Fibroblast of upper back skin (primary cell): Measurements from ENCODE around the gene SLC16A11.

Experiments
- DNase-seq: peaks from one replicate; pipeline ENCODE4 v3.0.0-alpha.2; 2013

SLC16A11 gene

DNA sequence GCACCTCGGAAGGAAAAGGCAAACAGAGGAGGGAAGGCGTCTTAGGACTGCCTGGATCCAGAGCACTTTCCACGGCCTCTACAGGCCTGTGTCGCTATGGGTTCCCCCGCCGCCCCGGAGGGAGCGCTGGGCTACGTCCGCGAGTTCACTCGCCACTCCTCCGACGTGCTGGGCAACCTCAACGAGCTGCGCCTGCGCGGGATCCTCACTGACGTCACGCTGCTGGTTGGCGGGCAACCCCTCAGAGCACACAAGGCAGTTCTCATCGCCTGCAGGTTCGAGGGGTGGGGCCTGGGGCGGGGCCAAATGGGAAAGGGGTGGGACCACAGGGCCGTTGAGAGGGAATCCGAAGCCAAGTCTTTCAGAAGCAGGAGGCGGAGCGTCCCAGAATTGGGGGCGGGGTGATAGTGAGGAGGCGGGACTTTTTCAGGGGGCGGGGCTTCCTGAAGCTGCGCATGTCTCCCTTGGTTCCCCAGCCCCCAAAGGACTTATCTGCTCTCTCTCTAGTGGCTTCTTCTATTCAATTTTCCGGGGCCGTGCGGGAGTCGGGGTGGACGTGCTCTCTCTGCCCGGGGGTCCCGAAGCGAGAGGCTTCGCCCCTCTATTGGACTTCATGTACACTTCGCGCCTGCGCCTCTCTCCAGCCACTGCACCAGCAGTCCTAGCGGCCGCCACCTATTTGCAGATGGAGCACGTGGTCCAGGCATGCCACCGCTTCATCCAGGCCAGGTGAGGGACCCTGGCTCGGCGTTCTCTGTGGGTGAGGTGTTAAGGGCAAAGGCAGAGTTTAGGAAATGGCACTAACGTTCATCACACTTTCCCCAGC lies 20.1 kb downstream of the SLC16A11 start:
- DNase-seq: peak; percentile 73

DNA sequence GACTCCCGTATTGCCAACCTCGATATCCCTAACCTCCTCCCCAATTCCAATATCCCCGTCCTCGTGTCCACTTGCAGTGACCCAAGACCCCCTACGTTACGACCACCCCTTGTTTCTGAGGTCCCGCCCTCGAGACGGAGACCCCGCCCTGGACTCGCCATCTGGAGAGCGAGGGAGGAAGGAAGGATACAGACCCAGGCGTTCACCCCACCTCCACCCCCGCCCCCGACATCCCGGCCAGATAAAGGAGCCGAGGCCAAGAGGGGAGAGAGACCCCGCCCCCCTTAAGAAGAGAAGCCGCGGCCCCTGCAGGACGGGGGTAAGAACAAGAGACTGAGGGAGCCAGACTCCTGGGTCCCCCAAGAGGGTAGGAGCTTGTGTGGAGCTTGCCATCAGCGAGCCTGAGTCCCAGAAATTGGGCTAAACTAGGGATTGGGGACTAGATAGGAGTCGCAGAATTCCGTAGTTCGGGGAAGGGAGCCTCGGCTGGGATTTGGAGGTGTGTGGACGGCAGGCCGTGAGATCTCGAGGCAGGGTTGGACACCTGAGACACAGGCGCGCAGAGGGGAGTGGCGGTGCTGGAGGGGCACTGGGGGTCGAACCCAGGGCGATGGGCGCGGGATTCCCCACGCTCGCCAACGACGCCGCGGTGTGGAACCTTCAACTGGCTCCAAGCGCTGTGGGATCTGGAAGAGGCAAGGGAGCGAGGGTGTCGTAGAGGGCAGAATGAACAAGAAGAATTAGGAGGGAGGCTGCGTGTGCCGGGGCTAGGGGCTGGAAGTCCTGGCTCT lies 20.9 kb downstream of the SLC16A11 start, which contains the start of gene BCL6B:
Gene BCL6B (plus strand): TSS at position 270 of the 791 bp plus-strand sequence. CDS start 622 bp downstream, outside the sequence.
- DNase-seq: no peak

GRCh38 chr17:7021993-7022778 lies 21.7 kb downstream of the SLC16A11 start:
- peak; percentile 63 for DNase-seq

GRCh38 chr17:7020894-7021664 lies 22.8 kb downstream of the SLC16A11 start:
- no peak for DNase-seq

- DNase-seq: peak; percentile 68
Observed at GRCh38 chr17:7019839-7020519, 23.9 kb downstream of the SLC16A11 start.

GRCh38 chr17:7019367-7019766 lies 24.5 kb downstream of the SLC16A11 start:
- no peak for DNase-seq

DNA sequence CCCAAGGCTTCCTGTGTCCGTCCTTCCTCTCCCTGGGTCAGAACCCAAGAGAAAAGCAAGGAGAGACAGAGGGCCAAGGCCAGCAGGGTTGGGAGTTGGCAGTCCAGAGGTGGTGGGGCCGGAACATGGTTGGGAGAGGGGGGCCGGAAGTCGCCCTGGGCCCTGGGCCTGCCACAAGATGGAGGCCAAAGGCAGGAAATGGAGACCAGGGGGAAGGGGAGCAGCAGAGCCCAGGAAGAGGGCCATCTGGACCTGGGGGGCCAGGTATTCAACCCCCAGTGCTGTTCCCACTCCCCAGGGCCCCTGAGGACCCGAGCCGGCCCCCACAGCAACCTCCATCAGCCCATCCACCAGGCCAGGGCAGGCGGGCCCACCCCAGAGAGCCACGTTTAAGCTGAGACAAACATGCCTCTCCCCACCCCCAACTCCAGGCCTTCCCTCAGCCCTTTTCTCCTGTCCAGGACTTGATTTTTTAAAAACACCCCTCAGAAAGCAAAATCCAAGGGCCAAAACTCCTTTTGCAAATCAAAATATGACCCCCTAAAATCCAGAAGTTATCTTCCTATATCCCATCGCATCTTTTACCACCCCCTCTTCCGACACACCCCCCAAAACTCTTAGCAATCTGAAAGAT lies 25.4 kb downstream of the SLC16A11 start:
- no peak for DNase-seq

GRCh38 chr17:7017827-7018200 lies 26.1 kb downstream of the SLC16A11 start:
- no peak for DNase-seq

GRCh38 chr17:7016886-7017826 lies 26.7 kb downstream of the SLC16A11 start:
- DNase-seq: no peak

DNA sequence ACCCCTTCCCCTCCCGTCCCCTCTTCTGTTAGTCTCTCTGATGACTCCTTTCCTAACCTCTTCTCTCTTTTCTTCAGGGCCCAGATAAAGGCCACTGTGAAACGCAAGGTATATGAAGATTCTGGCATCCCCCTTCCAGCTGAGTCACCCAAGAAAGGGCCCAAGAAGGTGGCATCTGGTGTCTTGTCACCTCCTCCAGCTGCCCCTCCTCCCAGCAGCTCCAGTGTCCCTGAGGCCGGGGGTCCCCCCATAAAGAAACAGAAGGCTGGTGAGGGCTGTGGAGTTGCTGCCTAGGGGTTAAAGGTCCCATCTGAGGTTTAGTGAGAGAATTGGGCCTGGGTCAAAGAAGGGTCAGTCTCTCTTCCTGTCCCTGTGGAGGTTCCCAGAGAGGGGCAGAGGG lies 27.5 kb downstream of the SLC16A11 start:
- no peak for DNase-seq

GRCh38 chr17:7014995-7015958 lies 28.6 kb downstream of the SLC16A11 start:
- peak; percentile 70 for DNase-seq

GRCh38 chr17:7014261-7014994 lies 29.5 kb downstream of the SLC16A11 start:
- peak; percentile 97 for DNase-seq

- no peak for DNase-seq
Observed at GRCh38 chr17:7011942-7012254, 32.0 kb downstream of the SLC16A11 start.

DNA sequence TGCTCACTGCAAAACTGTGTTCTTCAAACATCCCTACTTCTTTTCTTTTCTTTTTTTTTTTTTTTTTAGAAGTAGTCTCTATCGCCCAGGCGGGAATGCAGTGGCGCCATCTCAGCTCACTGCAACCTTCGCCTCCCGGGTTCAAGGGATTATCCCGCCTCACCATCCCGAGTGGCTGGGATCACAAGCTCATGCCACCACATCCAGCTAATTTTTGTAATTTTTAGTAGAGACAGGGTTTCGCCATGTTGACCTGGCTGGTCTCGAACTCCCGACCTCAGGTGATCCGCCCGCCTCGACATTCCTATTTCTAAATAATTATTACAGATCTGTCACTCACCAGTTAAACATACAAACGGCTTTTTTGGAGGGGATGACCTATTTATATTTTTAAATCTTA lies 32.5 kb downstream of the SLC16A11 start:
- DNase-seq: no peak

DNA sequence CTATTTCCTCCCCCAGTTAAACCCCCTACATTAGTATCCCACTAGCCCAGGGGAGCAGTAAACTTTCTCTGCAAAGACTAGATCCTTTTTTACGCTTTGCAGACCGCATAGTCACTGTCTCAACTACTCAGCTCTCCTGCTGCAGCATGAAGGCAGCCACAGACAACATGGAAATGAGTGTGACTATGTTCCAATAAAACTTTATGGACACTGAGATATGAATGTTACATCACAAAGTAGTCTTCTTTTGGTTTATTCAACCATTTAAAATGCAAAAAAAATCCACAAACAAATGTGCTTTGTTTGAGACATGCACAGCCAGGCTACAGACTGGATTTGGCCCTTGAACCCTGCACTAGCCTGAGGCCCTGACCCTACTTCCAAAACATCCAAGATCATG lies 33.4 kb downstream of the SLC16A11 start:
- no peak for DNase-seq

DNA sequence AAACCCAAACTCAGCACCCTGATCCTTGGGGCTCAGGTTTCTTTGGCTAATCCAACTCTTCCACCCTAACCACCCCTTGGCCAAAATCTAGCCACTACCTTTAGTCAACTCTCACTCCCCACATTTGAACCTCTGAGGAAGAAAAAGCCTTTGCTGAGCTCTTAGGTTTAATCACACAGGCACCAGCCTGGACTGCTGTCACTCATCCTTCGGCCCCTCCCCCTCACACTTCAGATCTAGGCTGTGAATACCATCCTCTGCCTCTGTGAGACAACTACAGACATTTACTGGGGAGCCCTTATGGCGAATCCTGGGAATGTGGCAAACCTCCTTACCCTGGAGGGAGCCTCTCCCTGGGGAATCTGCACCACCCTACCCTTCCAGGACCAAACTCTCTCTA lies 36.7 kb downstream of the SLC16A11 start:
- no peak for DNase-seq

DNA sequence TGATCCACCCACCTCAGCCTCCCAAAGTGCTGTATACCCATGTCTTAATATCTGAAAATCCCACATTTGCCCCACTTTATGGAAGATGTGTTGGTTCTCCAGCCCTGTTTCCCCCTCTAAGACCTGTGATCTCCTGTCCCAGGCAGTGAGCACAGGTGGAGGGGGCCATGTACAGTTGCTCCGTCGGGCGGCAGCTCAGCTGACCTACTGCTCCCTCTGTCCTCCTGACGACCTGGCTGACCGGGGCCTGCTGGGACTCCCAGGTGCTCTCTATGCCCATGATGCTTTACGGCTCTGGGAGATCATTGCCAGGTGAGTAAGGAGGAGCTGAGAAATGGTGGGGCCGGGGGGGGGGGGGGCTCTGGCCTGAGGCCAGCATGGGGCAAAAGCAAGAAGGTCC lies 38.2 kb downstream of the SLC16A11 start:
- no peak for DNase-seq
